Endothelial cell of hepatic sinusoid (primary cell): ENCODE data around the gene BRINP1.
"Not testable (repeated sequence)": the region's sequence is repeated elsewhere in the genome, so short reads cannot be mapped to it uniquely, and the experiment has no call there.

Source experiments
- in situ Hi-C: cut with HindIII; loops from 2 replicates; pipeline ENCODE4 v1.10.0; 2017; ENCODE audit warnings: low sequenced_read_pairs

BRINP1 gene

GRCh38 chr9:119215651-119216050, 153.6 kb downstream of the BRINP1 start:
- in situ Hi-C loops, result no loop called here

GRCh38 chr9:119213471-119213870, 155.8 kb downstream of the BRINP1 start:
- in situ Hi-C loops, result no loop called here

- in situ Hi-C loops, result no loop called here
These were observed 171.2 kb downstream of the BRINP1 start for GRCh38 chr9:119197893-119198607.

GRCh38 chr9:119195521-119195920, 173.7 kb downstream of the BRINP1 start:
- in situ Hi-C loops, result no loop called here

- in situ Hi-C loops, result no loop called here
These were observed 183.9 kb downstream of the BRINP1 start for GRCh38 chr9:119185298-119185697.

- in situ Hi-C loops, result no loop called here
These were observed 184.8 kb downstream of the BRINP1 start for GRCh38 chr9:119184265-119184936.

GRCh38 chr9:119181561-119181960, 187.7 kb downstream of the BRINP1 start:
- in situ Hi-C loops, result no loop called here

- in situ Hi-C loops, result no loop called here
These were observed 188.3 kb downstream of the BRINP1 start for GRCh38 chr9:119180897-119181296.

- in situ Hi-C loops, result no loop called here
These were observed 189.5 kb downstream of the BRINP1 start for GRCh38 chr9:119179701-119180100.

- in situ Hi-C loops, result no loop called here
These were observed 192.0 kb downstream of the BRINP1 start for GRCh38 chr9:119177196-119177595.

- in situ Hi-C loops, result no loop called here
These were observed 193.7 kb downstream of the BRINP1 start for GRCh38 chr9:119175581-119175980.

GRCh38 chr9:119169222-119169621, 200.0 kb downstream of the BRINP1 start:
- in situ Hi-C loops, result not testable (repeated sequence)

- in situ Hi-C loops, result no loop called here
These were observed 201.4 kb downstream of the BRINP1 start for GRCh38 chr9:119167876-119168275.

GRCh38 chr9:119167267-119167666, 202.0 kb downstream of the BRINP1 start:
- in situ Hi-C loops, result no loop called here

GRCh38 chr9:119166096-119166495, 203.1 kb downstream of the BRINP1 start:
- in situ Hi-C loops, result no loop called here

- in situ Hi-C loops, result no loop called here
These were observed 204.1 kb downstream of the BRINP1 start for GRCh38 chr9:119165131-119165530.

- in situ Hi-C loops, result no loop called here
These were observed 204.5 kb downstream of the BRINP1 start for GRCh38 chr9:119164716-119165115.

GRCh38 chr9:119160551-119160950, 208.7 kb downstream of the BRINP1 start:
- in situ Hi-C loops, result no loop called here

GRCh38 chr9:119159386-119159785, 209.8 kb downstream of the BRINP1 start:
- in situ Hi-C loops, result no loop called here

GRCh38 chr9:119157196-119157595, 212.0 kb downstream of the BRINP1 start:
- in situ Hi-C loops, result no loop called here

- in situ Hi-C loops, result no loop called here
These were observed 212.9 kb downstream of the BRINP1 start for GRCh38 chr9:119156354-119156753.

GRCh38 chr9:119154527-119154926, 214.7 kb downstream of the BRINP1 start:
- in situ Hi-C loops, result no loop called here
